H1 (cell line): ENCODE measurements around the gene TRAF6. TPM values are rescaled to one million over a fixed set of nuclear protein-coding genes. Genes with fewer than 3 reads are reported as not detected.

Experiments used
- CTCF ChIA-PET: fragments of 300-600 bp; sonication (Branson Sonifier 250); formaldehyde crosslinking; loops from one replicate; lab custom pipeline; 2021; ENCODE audit not compliant: partially characterized antibody; lab: Charles Lee
- POLR2A ChIA-PET: fragments of 300-600 bp; sonication (Branson Sonifier 250); formaldehyde crosslinking; loops from one replicate; lab custom pipeline; 2021; ENCODE audit warnings: inconsistent platforms; ENCODE audit not compliant: partially characterized antibody; lab: Charles Lee
- DNase-seq, 2 experiments: peaks; one replicate each; pipeline versions ENCODE4 v3.0.0 to v3.0.0-alpha.2; 2010 to 2022; ENCODE audit warnings: low spot score in 2 of 2, low read depth in 1 of 2, mixed read lengths in 1 of 2
- FAIRE-seq: peaks from 2 replicates; lab custom pipeline; 2011; peaks lifted over from hg19 to GRCh38; lab: Jason Lieb, UNC
- H2AFZ ChIP-seq: 2 replicates; pipeline ENCODE4 v1.8.1; 2012; ENCODE audit warnings: low read length, inconsistent platforms
- H2AK5ac ChIP-seq: 2 replicates; pipeline ENCODE4 v1.6.1; 2013; ENCODE audit warnings: low read depth, low read length
- H2BK120ac ChIP-seq: replicated peaks from 2 replicates; pipeline ENCODE3; 2013; ENCODE audit warnings: low read depth, low read length, inconsistent platforms
- H2BK12ac ChIP-seq: 2 replicates; pipeline ENCODE4 v1.6.1; 2013; ENCODE audit warnings: low read depth, low read length
- H2BK15ac ChIP-seq: 2 replicates; pipeline ENCODE4 v1.6.1; 2013; ENCODE audit warnings: low read length
- H2BK20ac ChIP-seq: 2 replicates; pipeline ENCODE4 v1.6.1; 2013; ENCODE audit warnings: low read length
- H2BK5ac ChIP-seq: 2 replicates; pipeline ENCODE4 v1.6.1; 2013; ENCODE audit warnings: low read depth, low read length
- H3K14ac ChIP-seq: 2 replicates; pipeline ENCODE4 v1.6.1; 2013; ENCODE audit warnings: inconsistent platforms; ENCODE audit not compliant: insufficient read length
- H3K18ac ChIP-seq: 2 replicates; pipeline ENCODE4 v1.6.1; 2013; ENCODE audit warnings: low read length; ENCODE audit errors: extremely low read depth
- H3K23ac ChIP-seq: 2 replicates; pipeline ENCODE4 v1.6.1; 2013; ENCODE audit warnings: inconsistent platforms; ENCODE audit not compliant: insufficient read length
- H3K23me2 ChIP-seq: 2 replicates; pipeline ENCODE4 v1.6.1; 2013; ENCODE audit warnings: low read depth, low read length
- H3K27ac ChIP-seq: 2 replicates; pipeline ENCODE4 v1.6.1; 2011; ENCODE audit warnings: low read depth, low read length, inconsistent platforms
- H3K27me3 ChIP-seq, 4 experiments: replicated peaks in 1 of 4; 1 replicate in 1 of 4; 2 replicates in 3 of 4; pipeline versions ENCODE4 v1.6.1 to v1.8.1; 2011 to 2013; ENCODE audit warnings: low read length in 3 of 4, mild to moderate bottlenecking in 3 of 4, inconsistent platforms in 2 of 4, mixed read lengths in 2 of 4, moderate library complexity in 1 of 4; ENCODE audit not compliant: control insufficient read depth in 3 of 4, insufficient read depth in 3 of 4; ENCODE audit errors: extremely low read depth in 1 of 4
- H3K36me3 ChIP-seq, 4 experiments: 2 replicates each; pipeline versions ENCODE4 v1.6.1 to v1.8.1; 2011 to 2013; ENCODE audit warnings: mild to moderate bottlenecking in 4 of 4, low read length in 3 of 4, moderate library complexity in 2 of 4, control low read depth in 1 of 4, inconsistent platforms in 1 of 4; ENCODE audit not compliant: insufficient read depth in 4 of 4, control insufficient read depth in 2 of 4
- H3K4ac ChIP-seq: replicated peaks from 2 replicates; pipeline ENCODE3; 2013; ENCODE audit warnings: low read length, low read depth, mixed read lengths, inconsistent platforms; ENCODE audit not compliant: insufficient read length
- H3K4me1 ChIP-seq, 4 experiments: replicated peaks in 1 of 4; 1 replicate in 1 of 4; 2 replicates in 3 of 4; pipeline versions ENCODE4 v1.6.1 to v1.8.1; 2011 to 2013; ENCODE audit warnings: low read length in 3 of 4, inconsistent platforms in 2 of 4, mixed read lengths in 1 of 4; ENCODE audit not compliant: insufficient read depth in 4 of 4, control insufficient read depth in 3 of 4
- H3K4me2 ChIP-seq, 2 experiments: 2 replicates each; pipeline versions ENCODE4 v1.6.1 to v1.8.1; 2011 to 2013; ENCODE audit warnings: low read depth in 2 of 2, low read length in 2 of 2, control low read depth in 1 of 2, inconsistent platforms in 1 of 2, mild to moderate bottlenecking in 1 of 2; ENCODE audit not compliant: insufficient read depth in 1 of 2
- H3K4me3 ChIP-seq, 4 experiments: fragments of 200-600, 300-600 bp in 1 of 4; sonication (generic), shearing (Covaris generic), sonication (Bioruptor Twin) in 1 of 4; 2 replicates each; pipeline versions ENCODE4 v1.5.1 to v1.8.1; 2011 to 2016; ENCODE audit warnings: low read length in 4 of 4, low read depth in 3 of 4, control low read depth in 2 of 4, inconsistent platforms in 2 of 4, mild to moderate bottlenecking in 2 of 4, mixed read lengths in 1 of 4, moderate library complexity in 1 of 4; ENCODE audit not compliant: insufficient read depth in 2 of 4; ENCODE audit errors: extremely low read depth in 1 of 4
- H3K56ac ChIP-seq: replicated peaks from 2 replicates; pipeline ENCODE3; 2013; ENCODE audit warnings: low read depth, mild to moderate bottlenecking, mixed read lengths, low read length, inconsistent platforms; ENCODE audit not compliant: insufficient read length
- H3K79me1 ChIP-seq: 2 replicates; pipeline ENCODE4 v1.6.1; 2013; ENCODE audit warnings: low read depth, low read length, control low read depth
- H3K79me2 ChIP-seq, 2 experiments: 2 replicates each; pipeline versions ENCODE4 v1.6.1 to v1.8.1; 2012 to 2013; ENCODE audit warnings: low read length in 2 of 2, mild to moderate bottlenecking in 2 of 2, inconsistent platforms in 1 of 2; ENCODE audit not compliant: insufficient read depth in 2 of 2, control insufficient read depth in 1 of 2
- H3K9ac ChIP-seq, 4 experiments: replicated peaks in 1 of 4; 1 replicate in 1 of 4; 2 replicates in 3 of 4; pipeline versions ENCODE4 v1.6.1 to v1.8.1; 2011 to 2013; ENCODE audit warnings: low read depth in 3 of 4, low read length in 3 of 4, control low read depth in 2 of 4, mild to moderate bottlenecking in 2 of 4, moderate library complexity in 2 of 4, inconsistent platforms in 1 of 4; ENCODE audit errors: extremely low read depth in 1 of 4
- H3K9me3 ChIP-seq, 2 experiments: 2 replicates each; pipeline versions ENCODE4 v1.6.1 to v1.8.1; 2012 to 2013; ENCODE audit warnings: mild to moderate bottlenecking in 2 of 2, moderate library complexity in 2 of 2, control low read depth in 1 of 2, inconsistent platforms in 1 of 2, low read depth in 1 of 2, low read length in 1 of 2, mixed read lengths in 1 of 2; ENCODE audit not compliant: insufficient read depth in 2 of 2
- H4K20me1 ChIP-seq, 2 experiments: replicated peaks in 1 of 2; 2 replicates each; pipeline versions ENCODE3 to v1.8.1; 2011 to 2013; ENCODE audit warnings: inconsistent platforms in 2 of 2, low read length in 2 of 2, mild to moderate bottlenecking in 1 of 2; ENCODE audit not compliant: insufficient read depth in 2 of 2, control insufficient read depth in 1 of 2
- H4K5ac ChIP-seq: 2 replicates; pipeline ENCODE4 v1.6.1; 2013; ENCODE audit warnings: low read length, low read depth, mixed read lengths, inconsistent platforms; ENCODE audit not compliant: insufficient read length
- H4K8ac ChIP-seq: 2 replicates; pipeline ENCODE4 v1.8.0; 2013; ENCODE audit warnings: mild to moderate bottlenecking, moderate library complexity, low read length, inconsistent platforms; ENCODE audit not compliant: insufficient read depth; ENCODE audit errors: extremely low read depth
- H4K91ac ChIP-seq: replicated peaks from 2 replicates; pipeline ENCODE3; 2013; ENCODE audit warnings: low read length, mixed read lengths, inconsistent platforms; ENCODE audit not compliant: insufficient read length
- EP300 ChIP-seq, 2 experiments: IDR thresholded peaks; 1 replicate in 1 of 2; 2 replicates in 1 of 2; pipeline ENCODE4 v1.6.1; 2011 to 2012; ENCODE audit warnings: low read depth in 2 of 2, low read length in 2 of 2, mild to moderate bottlenecking in 2 of 2, borderline replicate concordance in 1 of 2, inconsistent platforms in 1 of 2, moderate library complexity in 1 of 2
- GABPA ChIP-seq: IDR thresholded peaks from 2 replicates; pipeline ENCODE4 v1.6.1; 2011; ENCODE audit warnings: mild to moderate bottlenecking, low read length, moderate library complexity, borderline replicate concordance; ENCODE audit not compliant: insufficient read depth
- GTF2F1 ChIP-seq: IDR thresholded peaks from 2 replicates; pipeline ENCODE4 v1.6.1; 2012; ENCODE audit warnings: low read depth, low read length, improper control_type of control experiment, borderline replicate concordance
- WGBS, 2 experiments: shearing (Covaris generic) in 1 of 2; methylation state at CpG; one replicate each; pipeline versions ENCODE4 v1.1.6 to v1.1.7; 2013 to 2015; ENCODE audit warnings: low lambda C conversion rate in 2 of 2, mixed read lengths in 2 of 2, inconsistent platforms in 1 of 2, low coverage in 1 of 2, missing lambda C conversion rate in 1 of 2; ENCODE audit not compliant: insufficient replicate concordance in 2 of 2, insufficient coverage in 1 of 2, insufficient read length in 1 of 2; ENCODE audit errors: extremely low coverage in 1 of 2, missing lambda C conversion rate in 1 of 2; 5-methylcytosine and 5-hydroxymethylcytosine counted together
- polyA plus RNA-seq, 7 experiments: library from polyadenylated mRNA; depleted of rRNA in 3 of 7; stranded (reverse) in 5 of 7; unstranded in 2 of 7; fragments of >200 nt in 5 of 7; fragments of 200-250 nt in 2 of 7; gene quantifications; 1 replicate in 5 of 7; 2 replicates in 1 of 7; 4 replicates in 1 of 7; pipeline versions ENCODE4 v1.2.1 to v1.2.3, GENCODE V29; 2011 to 2013; ENCODE audit warnings: missing spikeins in 2 of 7, mixed read lengths in 2 of 7
- total RNA-seq: library from RNA; stranded (reverse); fragmentation: NEBNext Ultra II Directional; extraction: Animal tissue kit (Norgen Biotek cat#: 25700); gene quantifications from 2 replicates; pipeline ENCODE4 v1.2.1, GENCODE V29; 2021
- TF ChIP-seq, protein P1 (sequence below): IDR thresholded peaks from 2 replicates; pipeline ENCODE4 v1.6.1; 2012; ENCODE audit warnings: inconsistent platforms

TRAF6 gene
- total and polyA plus RNA-seq, 2 of the 8 experiments (the other 6 are each of a cell fraction or from before 2014, with no cell fraction given), result 4.6 to 8.8 TPM

DNA sequence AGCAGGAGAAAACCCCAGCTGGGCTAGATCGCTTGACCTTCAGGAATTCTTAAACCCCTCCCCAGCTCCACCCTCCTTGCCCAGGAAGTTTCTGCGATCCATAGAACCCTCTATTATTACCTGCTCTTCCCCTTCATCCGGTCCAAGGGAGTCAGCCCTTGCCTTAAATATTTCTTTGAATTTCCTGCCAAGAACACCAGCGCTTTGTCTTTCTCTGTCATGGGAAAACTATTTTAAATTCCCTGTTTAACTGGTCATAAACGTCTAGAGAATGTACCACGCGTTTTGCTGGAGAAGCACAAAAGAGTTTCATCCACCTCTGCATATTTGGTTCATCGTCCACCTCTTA lies 496 bp upstream of the TRAF6 start:
- no peak overlapping the region for H4K5ac ChIP-seq
- H3K36me3 ChIP-seq, result no peaks in the 10 kb centered on the region
- TF ChIP-seq GABPA, result no peak
- TF ChIP-seq, protein P1, sequence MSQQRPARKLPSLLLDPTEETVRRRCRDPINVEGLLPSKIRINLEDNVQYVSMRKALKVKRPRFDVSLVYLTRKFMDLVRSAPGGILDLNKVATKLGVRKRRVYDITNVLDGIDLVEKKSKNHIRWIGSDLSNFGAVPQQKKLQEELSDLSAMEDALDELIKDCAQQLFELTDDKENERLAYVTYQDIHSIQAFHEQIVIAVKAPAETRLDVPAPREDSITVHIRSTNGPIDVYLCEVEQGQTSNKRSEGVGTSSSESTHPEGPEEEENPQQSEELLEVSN, result no peak
- no peak for TF ChIP-seq GTF2F1
- no peak for TF ChIP-seq EP300 (IDR thresholded peaks at IDR 0.05; ENCODE audit: borderline replicate concordance in 1 of 2, low read depth in 2 of 2, low read length in 2 of 2)
- TF ChIP-seq, all 59 proteins: peak for 0
- no peak overlapping the region for H3K14ac ChIP-seq
- 34% methylated on average over 8 of the region's 8 CpGs; no CpG with 5 or more reads in 1 of the 2 experiments for WGBS, 2 experiments
- peak overlapping the region; percentile 53 to 78 for H3K4me2 ChIP-seq
- FAIRE-seq (no peak), DNase-seq (no peak)
- no peaks in the 10 kb centered on the region; the same call in 1 of the 2 replicates for H3K79me1 ChIP-seq
- peak overlapping the region; percentile 95 to 96 (median 96) for H3K4me3 ChIP-seq
- H3K79me2 ChIP-seq, result 0 out of 4 replicates have a peak, but pooled peaks cover 0 to 6% of the 10 kb centered on the region in 2 experiments
- peak overlapping the region; percentile 22; the same call in 1 of the 2 replicates for H2BK5ac ChIP-seq
- H3K9ac ChIP-seq, result peak overlapping the region in 2 of 4 experiments; percentile 15 to 93; a peak in 1 of 7 replicates
- H3K4ac ChIP-seq, result no peak overlapping the region
- no peaks in the 10 kb centered on the region for H3K9me3 ChIP-seq
- peaks cover 2% of the 10 kb centered on the region; the same call in 1 of the 2 replicates for H3K23me2 ChIP-seq
- H4K91ac ChIP-seq, result no peak overlapping the region
- H3K4me1 ChIP-seq, result no peaks in the 10 kb centered on the region; a peak in 2 of 7 replicates
- peak overlapping the region; percentile 98 for H2AFZ ChIP-seq
- H2BK12ac ChIP-seq, result no peak overlapping the region
- no peak overlapping the region for H2AK5ac ChIP-seq
- H2BK120ac ChIP-seq, result no peak overlapping the region
- H3K27me3 ChIP-seq, result no peaks in the 10 kb centered on the region; a peak in 2 of 7 replicates
- H3K18ac ChIP-seq, result peak overlapping the region; percentile 81; the same call in 1 of the 2 replicates
- no peak overlapping the region for H3K23ac ChIP-seq
- peak overlapping the region; percentile 70 for H3K56ac ChIP-seq
- H2BK20ac ChIP-seq, result no peak overlapping the region
- POLR2A ChIA-PET, result interaction anchor here (0.8 to 2.0 kb wide), 2 partner anchors 18 to 21 kb away, joined by 3 to 7 read pairs; no protein-coding TSS in a partner anchor
- CTCF ChIA-PET, result interaction anchor here (0.6 to 1.4 kb wide), 11 partner anchors 10 to 939 kb away, joined by 3 to 8 read pairs (median 3); no protein-coding TSS in a partner anchor
- peaks cover 0 to 7% of the 10 kb centered on the region in 2 experiments for H4K20me1 ChIP-seq
- no peak overlapping the region for H2BK15ac ChIP-seq
- H3K27ac ChIP-seq, result no peak overlapping the region
- H4K8ac ChIP-seq, result no peak overlapping the region
